NCI-H526 (cell line): ENCODE measurements around the gene SLC7A11.

Experiments used
- DNase-seq, 2 experiments: peaks; one replicate each; lab custom pipeline; 2025; lab: John Stamatoyannopoulos, UW

SLC7A11 gene

DNA sequence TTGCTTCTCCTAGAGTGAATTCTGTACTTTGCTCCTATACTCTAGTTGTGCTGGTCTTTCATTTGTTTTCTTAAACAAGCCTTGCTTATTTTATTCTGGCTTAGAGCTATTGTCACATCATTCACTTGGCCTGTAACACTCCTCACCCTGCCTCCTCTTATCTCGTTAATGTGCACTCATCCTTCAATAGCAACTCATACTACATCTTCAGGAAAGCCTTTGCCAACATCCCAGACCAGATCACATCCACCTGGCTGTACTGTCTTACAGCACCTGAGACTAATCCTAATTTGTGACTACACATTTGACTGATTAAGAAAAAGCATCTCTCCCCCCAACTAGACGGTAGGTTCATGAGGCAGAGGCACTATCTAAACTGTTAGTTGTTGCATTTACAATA is 80.8 kb downstream of the SLC7A11 start:
- no peak for DNase-seq

DNA sequence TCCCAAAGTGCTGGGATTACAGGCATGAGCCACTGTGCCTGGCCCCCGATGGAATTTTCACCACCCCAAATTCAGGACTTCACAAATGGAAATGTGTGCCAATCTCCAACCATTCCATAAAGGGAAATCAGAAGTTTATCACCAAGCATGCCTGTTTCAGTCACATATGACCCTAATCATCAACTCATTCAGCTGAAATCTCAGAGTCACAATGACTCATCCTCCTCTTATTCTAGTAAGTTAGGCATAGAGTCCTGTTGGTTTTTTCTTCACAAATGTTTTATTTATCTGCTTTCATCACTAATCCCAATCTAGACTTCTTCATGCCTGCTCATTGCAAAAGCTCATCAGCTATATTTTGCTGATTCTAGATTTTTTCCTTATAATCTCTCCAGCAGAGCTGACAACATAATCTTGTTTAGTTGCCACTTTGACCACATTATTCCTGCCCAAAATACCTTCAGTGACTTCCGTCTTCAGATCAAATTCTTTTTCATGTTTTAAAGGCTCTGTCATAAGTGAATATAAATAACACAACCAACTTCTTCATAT is 83.3 kb downstream of the SLC7A11 start:
- DNase-seq, result no peak

DNA sequence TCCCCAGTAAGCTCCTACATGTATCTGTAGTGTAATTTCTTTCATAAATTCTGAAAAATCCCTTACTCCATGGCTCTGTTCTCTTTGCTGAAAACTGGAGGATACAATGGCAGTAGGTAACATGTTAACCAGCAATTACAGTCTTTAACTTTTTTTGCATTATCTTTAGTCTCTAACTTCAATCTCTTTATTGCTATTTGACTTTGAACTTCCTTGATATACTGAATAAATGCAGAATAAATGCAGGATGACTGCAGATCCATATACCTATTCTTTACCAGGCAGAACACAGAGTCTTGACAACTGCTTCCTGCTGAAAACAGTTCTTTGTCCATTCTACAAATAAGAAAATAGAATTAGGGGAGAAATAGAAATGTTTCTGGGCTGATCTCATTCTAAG is 101.3 kb downstream of the SLC7A11 start:
- DNase-seq, result no peak

DNA sequence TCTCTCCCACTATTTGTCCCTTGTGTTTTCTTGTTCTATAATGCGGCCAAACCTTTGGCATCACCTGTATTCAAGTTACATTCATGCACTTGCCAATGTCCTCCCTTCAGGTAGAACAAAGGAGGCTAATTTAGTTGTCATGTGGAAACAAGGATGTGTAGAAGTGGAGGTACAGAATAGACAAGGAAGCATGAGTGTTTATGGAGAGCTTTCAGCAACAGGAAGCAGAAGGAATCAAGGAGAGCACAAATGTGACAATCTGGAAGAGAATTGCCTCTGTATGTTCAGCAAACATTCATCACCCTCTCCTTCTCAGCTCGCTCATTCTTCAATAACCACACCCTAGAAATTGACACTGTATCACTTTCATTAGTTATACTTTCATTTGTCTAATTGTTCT is 103.4 kb downstream of the SLC7A11 start:
- DNase-seq, result no peak

DNA sequence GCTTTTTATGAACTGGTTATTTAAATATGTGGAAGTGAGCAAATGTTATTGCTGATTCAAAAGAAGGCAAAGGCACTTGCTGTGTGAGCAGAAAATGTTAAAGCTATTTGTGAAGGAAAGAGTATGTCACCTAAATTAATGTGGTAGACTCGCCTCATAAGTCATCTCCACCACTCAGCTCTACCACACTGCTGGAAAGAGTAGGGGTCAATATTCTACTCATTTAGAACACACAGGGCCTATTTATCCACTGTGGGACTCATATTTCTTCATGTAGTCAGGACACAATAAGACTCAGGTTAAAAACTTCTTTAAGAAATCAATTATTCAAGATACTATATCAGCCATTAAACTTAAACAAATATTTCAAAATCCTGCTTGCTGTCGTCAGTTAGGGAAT is 106.5 kb downstream of the SLC7A11 start:
- DNase-seq, result no peak

DNA sequence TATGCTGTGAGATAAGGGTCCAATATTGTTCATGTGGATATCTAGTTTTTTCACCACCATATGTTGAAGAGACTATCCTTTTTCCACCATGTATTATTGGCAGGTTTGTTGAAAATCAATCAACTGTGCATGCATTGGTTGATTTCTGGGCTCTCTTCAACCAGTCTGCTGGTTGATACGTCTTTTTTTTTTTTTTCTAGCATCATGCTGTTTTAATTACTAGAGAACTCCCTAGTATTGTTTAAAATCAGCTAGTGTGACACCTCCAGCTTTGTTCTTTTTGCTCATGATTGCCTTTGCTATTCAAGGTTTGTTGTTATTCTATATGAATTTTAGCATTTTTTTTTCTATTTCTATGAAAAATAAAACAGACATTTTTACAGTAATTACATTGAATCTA is 123.9 kb downstream of the SLC7A11 start:
- no peak for DNase-seq

DNA sequence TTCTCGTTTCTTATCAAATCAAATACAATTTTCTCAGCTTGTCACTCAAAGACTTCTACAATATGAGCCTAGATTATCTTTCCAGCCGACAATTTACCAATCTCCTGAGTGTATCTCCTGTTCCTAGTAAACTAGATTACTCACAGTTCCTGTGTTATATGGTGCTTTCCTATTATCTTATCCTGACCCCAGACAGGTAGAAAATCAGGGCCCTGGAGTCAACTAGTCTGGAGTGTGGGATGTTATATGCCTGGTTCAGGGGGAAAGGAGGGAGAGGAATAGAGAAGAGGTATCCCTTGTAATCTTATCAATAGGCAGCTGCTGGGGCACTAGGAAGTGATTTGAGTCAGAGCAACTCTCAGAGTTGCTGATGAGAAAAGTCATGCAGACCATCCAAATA is 127.1 kb downstream of the SLC7A11 start:
- no peak for DNase-seq

DNA sequence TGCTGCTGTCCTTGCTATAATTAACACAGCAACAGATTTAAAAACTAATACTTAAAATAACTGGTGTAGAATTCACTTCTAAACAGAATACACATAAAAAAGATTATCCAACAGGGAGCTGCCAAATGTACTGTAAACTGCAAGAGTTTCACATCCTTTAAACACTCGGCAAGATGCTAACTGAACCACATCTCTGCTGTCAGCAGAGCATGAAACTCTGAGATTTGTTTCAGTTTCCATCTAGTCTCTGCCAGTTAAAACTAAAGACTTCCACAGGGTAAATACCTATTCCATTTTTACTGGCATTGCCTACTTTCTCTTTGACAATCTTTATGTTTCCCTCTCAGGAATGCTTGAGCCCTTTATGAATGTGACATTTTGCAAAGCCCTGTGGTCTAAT is 127.7 kb downstream of the SLC7A11 start:
- no peak for DNase-seq
